ENCODE data around the gene PTPRD.

Gene PTPRD

DNA sequence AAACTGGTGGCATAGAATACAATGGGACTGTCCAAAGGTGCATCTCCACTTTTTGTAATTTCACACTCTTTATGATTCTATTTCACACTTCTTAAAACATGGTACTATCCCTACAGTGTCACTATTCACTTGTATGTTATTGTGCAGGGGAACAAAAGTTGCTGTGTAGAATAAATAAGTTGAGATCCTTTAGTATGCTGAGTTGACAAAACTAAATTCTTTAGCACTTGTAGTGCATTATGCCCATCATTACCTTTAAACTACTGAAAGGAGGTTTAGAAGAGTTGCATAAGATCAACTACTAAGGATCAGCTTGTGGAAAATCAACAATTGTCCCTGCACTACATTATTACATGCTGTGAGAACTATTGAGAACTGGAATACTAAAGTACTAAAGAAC is 1380.9 kb downstream of the PTPRD start:
- no peak for DNase-seq

- DNase-seq: no peak
Measured at GRCh38 chr9:9229269-9229668, 1383.5 kb downstream of the PTPRD start.

DNA sequence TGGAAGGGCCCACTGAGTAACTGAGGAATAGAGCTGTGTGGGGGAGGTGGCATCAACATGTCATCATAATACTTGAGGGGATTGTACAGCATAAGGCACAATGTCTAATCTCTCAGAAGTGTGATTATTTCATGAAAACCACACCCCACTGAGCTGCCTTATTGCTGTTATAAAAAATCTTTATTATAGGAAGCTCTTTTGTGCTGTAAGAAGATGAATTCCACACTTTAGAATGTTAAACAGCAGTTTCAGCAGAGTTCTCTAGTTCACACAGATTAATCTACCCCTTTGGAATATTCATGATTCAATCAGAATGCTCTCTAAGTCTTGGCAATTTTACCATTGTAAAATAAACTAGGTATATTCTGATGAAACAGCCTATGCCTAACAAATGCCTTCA is 1389.6 kb downstream of the PTPRD start:
- no peak for DNase-seq

GRCh38 chr9:9222730-9223129 is 1390.1 kb downstream of the PTPRD start:
- DNase-seq: no peak

GRCh38 chr9:9216934-9217333 is 1395.9 kb downstream of the PTPRD start:
- no peak for DNase-seq

- DNase-seq: no peak
Measured at GRCh38 chr9:9215050-9215449, 1397.8 kb downstream of the PTPRD start.

DNA sequence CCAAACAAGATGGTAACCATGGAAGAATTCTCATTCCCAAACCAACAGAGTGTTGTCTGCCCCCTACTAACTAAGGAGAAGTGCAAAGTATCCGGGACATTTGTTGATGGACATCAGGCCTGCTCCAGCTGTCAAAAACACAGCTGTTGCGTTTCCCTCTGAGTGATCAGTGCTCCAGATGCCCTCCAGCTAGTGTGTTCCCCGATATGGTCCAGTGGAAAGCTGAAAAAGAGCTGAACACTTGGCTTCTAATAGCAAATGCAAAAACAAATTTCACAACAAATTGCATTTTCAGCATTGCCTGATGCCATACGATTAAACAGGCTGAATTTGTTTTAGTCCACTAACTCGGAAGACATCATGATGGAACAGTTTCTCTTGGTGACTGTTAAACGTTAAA is 1398.7 kb downstream of the PTPRD start:
- DNase-seq: no peak

- no peak for DNase-seq
Measured at GRCh38 chr9:9212963-9213362, 1399.8 kb downstream of the PTPRD start.

DNA sequence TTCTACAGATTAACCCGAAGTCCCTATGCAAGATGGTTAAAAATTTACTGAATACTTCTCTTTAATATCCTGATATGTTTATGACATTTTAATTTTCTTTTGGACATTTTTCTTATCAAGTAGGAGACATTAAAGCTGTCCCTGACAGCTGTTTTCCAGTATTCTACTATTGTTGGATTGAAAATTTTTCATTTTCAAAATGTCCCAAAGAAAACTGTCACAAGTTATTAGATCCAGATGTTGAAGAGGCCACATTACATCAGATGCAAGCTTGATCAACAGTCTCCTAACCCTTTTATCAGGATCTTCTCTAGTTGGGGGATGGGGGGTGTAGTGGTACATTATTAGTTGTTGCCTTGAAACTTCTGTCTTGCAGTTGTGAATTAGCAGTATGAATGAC is 1410.5 kb downstream of the PTPRD start:
- no peak for DNase-seq

DNA sequence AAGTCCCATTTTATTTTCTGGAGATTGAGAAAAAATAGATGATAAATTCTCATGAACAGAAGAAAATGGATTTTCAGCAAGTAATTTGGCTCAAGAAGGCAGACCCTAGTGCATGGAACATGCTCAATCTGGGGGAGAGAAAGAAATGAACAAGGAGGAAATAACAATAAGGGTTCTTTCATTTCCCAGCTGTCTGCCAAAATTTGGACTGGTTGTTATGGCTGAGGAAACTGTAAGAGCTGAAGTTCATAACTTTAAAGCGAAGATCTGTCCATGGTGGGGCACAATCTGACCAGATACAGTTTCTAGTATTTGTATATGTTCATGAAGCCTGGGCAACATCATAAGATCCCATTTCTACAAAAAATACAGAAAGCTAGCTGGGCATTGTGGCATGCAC is 1426.7 kb downstream of the PTPRD start:
- DNase-seq: no peak

- DNase-seq: no peak
Measured at GRCh38 chr9:9182431-9182830, 1430.4 kb downstream of the PTPRD start.

GRCh38 chr9:9177081-9177480 is 1435.7 kb downstream of the PTPRD start:
- DNase-seq: no peak

GRCh38 chr9:9174358-9174757 is 1438.4 kb downstream of the PTPRD start:
- DNase-seq: no peak

GRCh38 chr9:9173264-9173663 is 1439.5 kb downstream of the PTPRD start:
- DNase-seq: no peak

DNA sequence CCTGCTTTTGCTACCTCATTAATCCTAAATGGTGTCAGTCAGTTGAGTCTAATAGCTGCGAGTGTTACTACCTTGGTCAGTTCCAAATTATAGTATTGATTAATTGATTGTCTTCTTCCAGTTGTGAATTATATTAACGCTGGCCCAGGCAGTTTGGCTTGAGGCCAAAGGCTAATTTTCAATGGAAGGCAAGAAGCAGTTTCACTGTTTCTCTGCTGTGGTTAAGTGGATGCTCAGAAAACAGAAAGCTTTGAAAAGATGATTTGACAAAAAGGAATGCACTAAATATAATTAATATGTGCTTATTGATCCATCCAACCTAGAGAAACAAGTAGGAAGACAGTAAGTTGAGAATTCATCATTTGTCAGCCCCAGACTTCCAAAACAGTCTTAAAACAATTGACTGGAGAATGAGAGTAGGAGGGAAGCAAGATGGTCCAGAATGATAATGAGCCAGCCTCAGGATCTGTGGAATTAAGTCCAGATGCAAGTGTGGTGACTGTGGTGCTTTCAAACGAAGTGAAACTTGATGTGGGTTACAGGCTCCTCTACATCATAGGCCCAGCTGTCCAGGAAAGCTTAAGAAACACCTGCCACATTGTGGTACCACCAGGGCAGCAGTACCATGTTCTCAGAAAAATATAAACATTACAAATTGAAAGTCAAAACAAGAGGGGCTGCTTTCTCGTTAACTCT is 1442.2 kb downstream of the PTPRD start:
- no peak for DNase-seq

GRCh38 chr9:9142001-9142400 is 1470.8 kb downstream of the PTPRD start:
- no peak for DNase-seq

- no peak for DNase-seq
Measured at GRCh38 chr9:9133526-9133925, 1479.3 kb downstream of the PTPRD start.

- DNase-seq: no peak
Measured at GRCh38 chr9:9124616-9125015, 1488.2 kb downstream of the PTPRD start.

GRCh38 chr9:9122230-9122875 is 1490.4 kb downstream of the PTPRD start:
- no peak for DNase-seq

DNA sequence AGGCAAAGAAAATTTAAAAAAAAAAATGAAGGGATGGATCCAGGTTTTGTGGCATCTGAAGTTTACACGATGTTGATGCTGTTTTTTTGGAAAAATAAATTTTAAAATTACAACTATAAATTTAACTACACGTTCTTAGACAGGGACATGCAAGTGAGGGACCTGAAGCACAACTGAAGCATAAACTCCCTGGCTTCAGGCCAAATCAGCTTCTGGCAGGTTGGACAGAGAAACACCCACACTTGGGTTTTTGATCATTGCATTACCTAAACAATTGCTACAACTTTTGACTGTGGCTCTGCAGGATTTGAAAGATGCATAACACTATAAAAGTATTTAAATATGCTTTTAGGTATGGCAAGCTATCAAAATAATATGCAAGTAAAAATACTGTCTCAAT is 1494.9 kb downstream of the PTPRD start:
- DNase-seq: no peak

- no peak for DNase-seq
Measured at GRCh38 chr9:9112001-9112720, 1500.6 kb downstream of the PTPRD start.

GRCh38 chr9:9108641-9109040 is 1504.2 kb downstream of the PTPRD start:
- DNase-seq: no peak

- no peak for DNase-seq
Measured at GRCh38 chr9:9102295-9102694, 1510.5 kb downstream of the PTPRD start.

- DNase-seq: no peak
Measured at GRCh38 chr9:9100070-9100469, 1512.7 kb downstream of the PTPRD start.

All from CD4-positive, alpha-beta T cell treated with Interleukin-6 for 4 hours (primary cell).